GM18499 (cell line): Measurements from ENCODE around the gene STRA8.

ENCODE experiments used
- ATAC-seq: cut with Tn5 transposase; IDR thresholded peaks from one replicate; pipeline ENCODE4 v1.9.1; 2021; ENCODE audit warnings: moderate number of reproducible peaks; ENCODE audit not compliant: insufficient read depth, unreplicated experiment

The STRA8 gene, protein sequence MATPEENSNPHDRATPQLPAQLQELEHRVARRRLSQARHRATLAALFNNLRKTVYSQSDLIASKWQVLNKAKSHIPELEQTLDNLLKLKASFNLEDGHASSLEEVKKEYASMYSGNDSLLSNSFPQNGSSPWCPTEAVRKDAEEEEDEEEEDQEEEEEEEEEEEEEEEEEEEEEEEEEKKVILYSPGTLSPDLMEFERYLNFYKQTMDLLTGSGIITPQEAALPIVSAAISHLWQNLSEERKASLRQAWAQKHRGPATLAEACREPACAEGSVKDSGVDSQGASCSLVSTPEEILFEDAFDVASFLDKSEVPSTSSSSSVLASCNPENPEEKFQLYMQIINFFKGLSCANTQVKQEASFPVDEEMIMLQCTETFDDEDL

DNA sequence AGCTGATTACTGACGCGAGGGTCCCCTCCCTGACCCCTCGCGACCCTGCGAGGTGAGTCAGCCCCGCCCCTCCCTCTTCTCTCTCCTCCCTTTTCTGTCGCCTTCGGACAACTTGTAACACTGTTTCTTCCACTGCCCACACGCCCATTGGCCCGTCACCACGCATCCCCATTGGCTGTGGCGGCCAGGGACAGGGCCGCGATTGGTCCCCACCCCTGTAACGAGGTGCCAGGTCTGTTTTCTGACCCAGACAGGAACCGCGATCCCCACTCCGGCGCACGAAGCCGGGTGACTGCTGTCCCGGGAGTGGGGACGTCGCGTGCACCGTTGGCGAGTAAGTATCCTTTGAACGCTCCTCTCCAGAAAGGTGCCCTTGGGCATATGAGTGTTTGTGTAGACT is at the start of gene STRA8:
TSS of gene STRA8 (plus strand) at position 269 of the 400 bp plus-strand sequence. CDS start 6,687 bp downstream, outside the sequence.
- ATAC-seq: no peak

GRCh38 chr7:135184254-135184841 is 49.3 kb upstream of the STRA8 start:
- no peak for ATAC-seq

DNA sequence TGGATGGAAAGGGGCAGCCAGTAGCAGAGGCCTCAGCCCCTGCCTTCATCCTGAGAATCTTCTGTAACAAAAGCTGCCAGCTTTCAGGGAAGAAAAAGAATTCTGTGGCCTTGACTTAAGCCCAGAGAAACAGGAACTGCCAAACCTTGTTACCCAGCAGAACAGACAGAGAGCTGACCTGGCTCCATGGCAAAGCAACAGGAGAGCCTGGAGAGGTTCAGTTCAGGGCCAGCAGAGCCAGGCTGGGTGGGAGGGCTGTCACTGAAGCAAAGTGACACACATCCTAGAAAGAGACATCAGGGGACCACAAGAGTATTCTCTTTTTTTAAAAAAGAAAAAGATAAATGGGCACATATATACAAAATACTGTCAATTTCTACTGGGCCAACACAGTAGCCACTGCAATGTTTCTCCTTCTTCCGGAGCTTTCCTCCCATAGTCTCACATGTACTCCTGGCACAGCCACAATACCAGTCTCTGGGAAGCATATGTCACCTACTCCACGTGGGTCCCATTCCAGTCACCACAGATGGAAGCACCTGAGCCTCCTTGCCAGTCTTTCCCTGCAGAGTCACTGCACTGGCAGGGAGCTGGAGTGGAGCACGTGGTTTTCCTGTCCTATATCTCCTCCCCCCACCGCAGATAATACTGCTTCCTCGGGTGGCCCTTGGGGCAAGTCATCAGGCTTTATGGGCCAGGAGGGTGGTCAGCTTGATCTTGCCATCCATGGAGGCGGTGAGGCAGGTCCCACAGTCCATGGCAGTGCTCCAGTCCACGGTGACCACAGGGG is 48.0 kb upstream of the STRA8 start:
- no peak for ATAC-seq

DNA sequence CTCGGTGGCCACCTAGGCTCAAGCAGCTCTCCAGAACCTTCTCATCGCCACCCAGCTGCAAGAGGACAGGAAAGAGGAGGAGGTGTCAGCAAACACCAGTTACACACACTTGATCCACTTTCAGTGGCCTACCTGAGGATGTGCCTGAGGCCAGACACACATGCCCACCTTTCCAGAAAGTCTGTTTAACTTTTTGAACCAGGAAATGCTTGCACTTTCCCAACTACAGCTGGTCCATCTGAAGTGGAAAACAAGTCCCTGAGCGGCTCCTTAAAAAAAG is 47.4 kb upstream of the STRA8 start:
- ATAC-seq: no peak

GRCh38 chr7:135186841-135187253 is 46.8 kb upstream of the STRA8 start:
- ATAC-seq: no peak

DNA sequence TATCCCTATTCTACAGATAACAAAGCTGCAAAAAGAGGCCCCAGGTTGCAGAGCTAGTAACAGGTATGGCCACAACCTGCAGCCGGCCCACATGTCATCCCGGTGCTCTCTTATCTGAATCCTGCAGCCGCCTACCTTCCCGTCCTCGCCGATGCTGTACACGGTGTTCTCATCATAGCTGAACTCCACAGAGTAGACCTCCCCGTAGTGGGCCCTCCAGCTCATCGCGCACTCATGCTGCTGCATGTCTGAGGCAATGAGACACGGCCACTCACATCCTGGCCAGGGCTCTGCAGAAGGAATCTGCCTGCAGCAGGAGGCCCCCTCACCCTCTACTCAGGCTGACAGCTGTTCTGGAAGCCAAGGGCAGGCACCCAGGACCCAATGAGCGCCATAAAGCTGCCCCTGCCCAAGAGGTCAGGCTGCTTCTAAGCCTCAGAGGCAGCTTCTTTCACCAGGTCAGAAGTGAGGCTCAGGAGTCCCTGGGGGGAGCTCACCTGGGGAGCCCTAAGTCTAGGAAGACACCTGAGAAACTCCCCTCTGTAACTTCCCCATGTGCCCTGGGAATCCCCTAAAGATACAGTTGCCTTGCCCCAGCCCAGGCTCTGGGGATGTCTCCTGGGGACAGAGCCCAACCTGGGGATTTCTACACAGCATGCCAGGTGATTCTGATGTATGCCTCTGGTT is 45.2 kb upstream of the STRA8 start:
- no peak for ATAC-seq

- ATAC-seq: no peak
Measured at GRCh38 chr7:135189221-135189662, 44.4 kb upstream of the STRA8 start.

DNA sequence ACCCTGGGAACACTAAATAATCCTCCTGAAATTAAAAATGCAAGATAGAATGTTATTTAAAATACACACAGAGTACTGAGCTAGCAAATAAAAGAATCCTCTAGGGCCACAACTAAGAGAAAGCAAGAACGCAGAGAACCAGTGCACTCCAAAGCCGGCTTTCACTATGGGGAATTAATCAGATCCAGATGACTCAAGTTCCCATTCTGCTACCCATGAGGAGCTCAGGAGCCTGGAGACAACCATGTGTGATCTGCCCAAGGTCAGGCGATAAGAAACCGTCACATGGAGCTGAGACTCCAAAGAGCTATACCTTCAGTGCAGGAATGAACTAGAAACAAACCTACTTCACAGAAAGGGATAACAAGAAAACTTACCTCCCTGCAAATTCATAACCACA is 43.7 kb upstream of the STRA8 start:
- no peak for ATAC-seq

DNA sequence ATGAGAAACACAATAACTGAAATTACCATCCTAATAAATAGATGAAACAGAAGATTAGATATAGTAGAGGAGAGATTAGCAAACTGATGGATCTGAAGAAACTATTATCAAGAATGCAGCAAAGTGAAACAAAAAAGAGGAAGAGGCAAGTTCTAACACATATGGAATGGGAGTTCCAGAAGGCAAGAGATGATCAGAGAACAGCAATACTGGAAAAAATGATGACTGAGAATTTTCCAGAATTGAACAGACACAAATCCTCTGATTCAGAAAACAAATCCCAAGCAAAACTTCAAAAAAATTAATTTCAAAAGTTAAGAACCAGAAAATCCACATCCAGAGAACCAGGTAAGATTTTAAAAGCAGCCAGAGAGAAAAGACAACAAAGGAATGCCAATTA is 42.9 kb upstream of the STRA8 start:
- no peak for ATAC-seq

DNA sequence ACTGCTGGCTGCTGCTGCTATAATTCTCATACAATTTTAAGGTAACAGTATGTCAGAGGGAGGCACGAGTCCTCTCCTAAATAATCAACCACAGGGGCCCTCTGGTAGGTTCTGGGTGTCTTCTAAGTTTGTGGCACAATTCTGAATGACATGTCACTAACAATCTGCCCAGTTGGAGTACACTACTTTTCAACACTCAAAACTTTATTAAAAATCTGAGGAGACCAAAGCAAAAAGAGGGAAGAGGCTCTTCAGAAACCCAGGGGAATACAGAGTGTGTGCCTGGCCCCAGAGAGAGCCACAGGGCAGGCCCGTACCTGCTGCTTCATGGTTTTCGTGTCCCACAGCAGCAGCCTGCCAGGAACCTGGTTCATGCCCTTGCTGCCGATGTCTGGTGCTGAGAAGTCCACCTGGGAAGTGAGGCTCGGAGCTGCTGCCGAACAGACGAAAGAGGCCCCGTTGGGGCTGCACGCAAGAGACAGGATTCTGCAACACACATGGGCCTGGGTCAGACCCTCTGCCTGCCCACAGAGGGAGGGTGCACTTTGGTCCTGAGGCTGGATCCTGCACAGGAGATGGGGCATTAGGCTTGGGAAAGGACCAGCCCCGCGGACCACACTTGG is 40.6 kb upstream of the STRA8 start:
- no peak for ATAC-seq

GRCh38 chr7:135193615-135194081 is 40.0 kb upstream of the STRA8 start:
- ATAC-seq: no peak

- no peak for ATAC-seq
Measured at GRCh38 chr7:135194494-135195095, 39.0 kb upstream of the STRA8 start.

DNA sequence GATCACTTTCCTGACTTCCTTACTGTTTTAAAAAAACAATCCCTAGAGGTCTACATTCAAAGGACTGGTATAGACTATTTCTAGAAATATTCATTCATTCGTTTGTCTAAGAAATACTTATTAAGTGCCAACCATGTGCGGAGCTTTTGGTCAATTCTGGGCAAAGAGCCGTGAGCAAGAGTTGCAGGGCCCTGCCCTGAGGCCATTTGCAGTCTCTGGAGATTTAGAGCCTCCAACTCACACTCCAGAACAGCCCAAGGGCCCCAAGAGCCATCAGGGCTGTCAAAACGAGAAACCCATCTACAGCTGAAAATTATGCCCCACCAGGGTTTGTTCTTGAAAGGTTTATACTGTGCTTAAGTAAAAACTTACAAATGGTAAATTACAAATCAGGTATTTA is 38.5 kb upstream of the STRA8 start:
- no peak for ATAC-seq

GRCh38 chr7:135195968-135196629 is 37.5 kb upstream of the STRA8 start:
- no peak for ATAC-seq

- ATAC-seq: no peak
Measured at GRCh38 chr7:135197343-135197742, 36.3 kb upstream of the STRA8 start.

GRCh38 chr7:135197906-135198655 is 35.6 kb upstream of the STRA8 start:
- ATAC-seq: no peak

GRCh38 chr7:135199439-135199838 is 34.2 kb upstream of the STRA8 start:
- ATAC-seq: no peak

GRCh38 chr7:135200821-135201331 is 32.8 kb upstream of the STRA8 start:
- ATAC-seq: no peak
